Lower leg skin (tissue), 3 donors: Measurements from ENCODE around the gene CFAP161.

Experiments used
- POLR2A ChIP-seq, 2 donors: fragments of 450-650 bp; IDR thresholded peaks; one replicate each; pipeline ENCODE4 v1.6.1; 2016 to 2017; ENCODE audit warnings: antibody characterized with exemption in 2 of 2, mild to moderate bottlenecking in 1 of 2, moderate library complexity in 1 of 2
- TF ChIP-seq, protein P1 (sequence below), 3 donors: fragments of 450-650 bp; IDR thresholded peaks; one replicate each; pipeline ENCODE4 v1.5.1; 2016; ENCODE audit warnings: antibody characterized with exemption in 3 of 3, mild to moderate bottlenecking in 3 of 3, moderate library complexity in 2 of 3

DNA sequence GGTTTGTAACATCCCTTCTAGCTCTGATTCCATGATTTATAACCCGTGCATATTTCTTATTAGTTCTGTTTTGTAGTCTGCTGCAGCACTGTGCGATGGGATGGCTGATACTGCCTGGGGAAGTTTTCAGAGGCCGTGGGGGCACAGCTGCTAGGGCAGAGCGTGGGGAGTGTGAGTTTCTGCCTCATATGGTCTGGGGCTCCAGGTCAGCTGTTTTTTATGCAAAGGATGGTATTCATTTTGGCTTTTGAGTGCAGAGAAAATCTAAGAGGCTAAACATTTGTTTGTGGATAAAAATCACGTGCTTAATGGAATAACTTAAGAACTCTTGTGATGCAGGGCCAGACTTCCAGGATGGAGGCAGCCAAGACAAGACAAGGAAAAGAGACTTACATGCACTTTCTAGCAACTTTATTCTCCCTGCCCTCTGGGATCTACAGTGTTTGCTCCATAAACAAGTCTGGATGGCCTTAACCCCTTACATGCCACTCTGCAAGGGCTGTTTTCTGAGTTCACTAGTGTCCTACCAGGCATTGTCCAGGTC is 45.5 kb upstream of the CFAP161 start:
- TF ChIP-seq, protein P1, sequence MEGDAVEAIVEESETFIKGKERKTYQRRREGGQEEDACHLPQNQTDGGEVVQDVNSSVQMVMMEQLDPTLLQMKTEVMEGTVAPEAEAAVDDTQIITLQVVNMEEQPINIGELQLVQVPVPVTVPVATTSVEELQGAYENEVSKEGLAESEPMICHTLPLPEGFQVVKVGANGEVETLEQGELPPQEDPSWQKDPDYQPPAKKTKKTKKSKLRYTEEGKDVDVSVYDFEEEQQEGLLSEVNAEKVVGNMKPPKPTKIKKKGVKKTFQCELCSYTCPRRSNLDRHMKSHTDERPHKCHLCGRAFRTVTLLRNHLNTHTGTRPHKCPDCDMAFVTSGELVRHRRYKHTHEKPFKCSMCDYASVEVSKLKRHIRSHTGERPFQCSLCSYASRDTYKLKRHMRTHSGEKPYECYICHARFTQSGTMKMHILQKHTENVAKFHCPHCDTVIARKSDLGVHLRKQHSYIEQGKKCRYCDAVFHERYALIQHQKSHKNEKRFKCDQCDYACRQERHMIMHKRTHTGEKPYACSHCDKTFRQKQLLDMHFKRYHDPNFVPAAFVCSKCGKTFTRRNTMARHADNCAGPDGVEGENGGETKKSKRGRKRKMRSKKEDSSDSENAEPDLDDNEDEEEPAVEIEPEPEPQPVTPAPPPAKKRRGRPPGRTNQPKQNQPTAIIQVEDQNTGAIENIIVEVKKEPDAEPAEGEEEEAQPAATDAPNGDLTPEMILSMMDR (IDR thresholded peaks at IDR 0.05) = no peak
- TF ChIP-seq POLR2A (IDR thresholded peaks at IDR 0.05) = no peak
